ENCODE data around the gene ABL1. TPM values are rescaled to one million over a fixed set of nuclear protein-coding genes. Genes with fewer than 3 reads are reported as not detected.
A peak's percentile ranks its signal among the peaks of the same experiment; 100 is the strongest.

ABL1 gene
- total RNA-seq, 4 donors from 2014 or later = 60.3 to 97.0 (median 79.8) TPM

DNA sequence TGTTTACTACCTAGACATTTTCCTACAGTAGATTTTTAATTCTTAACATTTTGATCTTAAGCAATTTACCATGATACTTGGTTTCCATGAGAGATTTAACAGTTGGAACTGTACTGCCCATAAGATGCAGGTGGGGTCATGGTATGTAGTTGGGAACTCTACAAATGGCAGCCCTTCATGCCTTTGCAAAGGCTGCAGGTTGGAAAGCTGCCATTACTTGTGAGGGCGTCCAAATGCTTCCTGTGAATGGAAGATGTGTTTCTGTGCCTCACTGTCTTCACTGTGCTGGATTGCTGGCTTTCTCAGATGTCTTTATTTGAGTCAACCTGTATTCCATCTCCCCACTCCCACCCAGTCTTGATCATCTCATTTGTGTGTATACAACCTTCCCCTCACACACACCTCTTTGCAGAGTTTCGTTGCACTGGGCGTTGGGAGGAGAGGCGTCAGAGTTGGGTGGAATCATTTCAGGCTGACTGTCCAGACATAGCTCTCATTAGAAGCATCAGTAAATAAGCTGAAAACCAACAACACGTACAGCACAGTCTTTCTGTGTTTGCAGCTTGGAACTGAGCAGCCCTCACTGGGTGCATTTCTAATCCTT, 14.8 kb upstream of the ABL1 start:
- TF ChIP-seq, protein P1, sequence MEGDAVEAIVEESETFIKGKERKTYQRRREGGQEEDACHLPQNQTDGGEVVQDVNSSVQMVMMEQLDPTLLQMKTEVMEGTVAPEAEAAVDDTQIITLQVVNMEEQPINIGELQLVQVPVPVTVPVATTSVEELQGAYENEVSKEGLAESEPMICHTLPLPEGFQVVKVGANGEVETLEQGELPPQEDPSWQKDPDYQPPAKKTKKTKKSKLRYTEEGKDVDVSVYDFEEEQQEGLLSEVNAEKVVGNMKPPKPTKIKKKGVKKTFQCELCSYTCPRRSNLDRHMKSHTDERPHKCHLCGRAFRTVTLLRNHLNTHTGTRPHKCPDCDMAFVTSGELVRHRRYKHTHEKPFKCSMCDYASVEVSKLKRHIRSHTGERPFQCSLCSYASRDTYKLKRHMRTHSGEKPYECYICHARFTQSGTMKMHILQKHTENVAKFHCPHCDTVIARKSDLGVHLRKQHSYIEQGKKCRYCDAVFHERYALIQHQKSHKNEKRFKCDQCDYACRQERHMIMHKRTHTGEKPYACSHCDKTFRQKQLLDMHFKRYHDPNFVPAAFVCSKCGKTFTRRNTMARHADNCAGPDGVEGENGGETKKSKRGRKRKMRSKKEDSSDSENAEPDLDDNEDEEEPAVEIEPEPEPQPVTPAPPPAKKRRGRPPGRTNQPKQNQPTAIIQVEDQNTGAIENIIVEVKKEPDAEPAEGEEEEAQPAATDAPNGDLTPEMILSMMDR (IDR thresholded peaks at IDR 0.05) = no peak
- TF ChIP-seq POLR2A (IDR thresholded peaks at IDR 0.05) = no peak
- Histone ChIP-seq H3K36me3 (no peaks in the 10 kb centered on the region), H3K9me3 (no peaks in the 10 kb centered on the region), H3K27ac (no peak overlapping the region), H3K27me3 (no peaks in the 10 kb centered on the region), H3K4me3 (replicated peaks in 1 of 3) (no peak overlapping the region), H3K4me1 (peaks cover 22 to 38% of the 10 kb centered on the region in 2 donors)
- 76 to 84% methylated on average over 5 of the region's 5 CpGs for WGBS, 2 donors
- no peak for DNase-seq
- intact Hi-C loops (cut with DNase I) = no loop called here

DNA sequence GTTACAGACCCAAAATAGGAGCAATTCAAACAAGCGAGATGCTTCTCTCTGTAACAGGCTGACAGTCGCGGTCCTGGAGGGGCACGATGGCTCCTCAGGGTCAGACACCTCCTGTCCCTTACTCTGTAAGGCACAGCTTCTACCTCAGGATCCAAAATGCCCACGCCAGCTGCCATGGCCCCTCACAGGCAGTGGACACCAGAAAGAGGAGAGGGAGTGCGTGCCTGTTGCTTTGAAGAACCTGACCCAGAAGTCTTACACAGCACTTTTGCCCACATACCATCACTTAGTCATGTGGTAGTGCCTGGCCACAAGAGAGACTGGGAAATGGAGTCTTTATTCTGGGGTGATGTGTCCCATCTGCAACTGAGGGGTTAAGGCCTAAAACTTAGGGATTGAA, 11.6 kb upstream of the ABL1 start:
- H3K4me1 ChIP-seq = peaks cover 24 to 44% of the 10 kb centered on the region in 2 donors
- no peak overlapping the region for H3K4me3 ChIP-seq (replicated peaks in 1 of 3)
- H3K27me3 ChIP-seq = no peaks in the 10 kb centered on the region
- WGBS, 2 donors = 87 to 90% methylated on average over 5 to 6 of the region's 6 CpGs
- H3K9me3 ChIP-seq = no peaks in the 10 kb centered on the region
- no peak for DNase-seq
- no peak for TF ChIP-seq POLR2A (IDR thresholded peaks at IDR 0.05)
- TF ChIP-seq, protein P1 (IDR thresholded peaks at IDR 0.05) = no peak
- no peaks in the 10 kb centered on the region for H3K36me3 ChIP-seq
- peak overlapping the region in 2 of 3 donors; percentile 86 to 88 for H3K27ac ChIP-seq
- intact Hi-C loops (cut with DNase I) = no loop called here

DNA sequence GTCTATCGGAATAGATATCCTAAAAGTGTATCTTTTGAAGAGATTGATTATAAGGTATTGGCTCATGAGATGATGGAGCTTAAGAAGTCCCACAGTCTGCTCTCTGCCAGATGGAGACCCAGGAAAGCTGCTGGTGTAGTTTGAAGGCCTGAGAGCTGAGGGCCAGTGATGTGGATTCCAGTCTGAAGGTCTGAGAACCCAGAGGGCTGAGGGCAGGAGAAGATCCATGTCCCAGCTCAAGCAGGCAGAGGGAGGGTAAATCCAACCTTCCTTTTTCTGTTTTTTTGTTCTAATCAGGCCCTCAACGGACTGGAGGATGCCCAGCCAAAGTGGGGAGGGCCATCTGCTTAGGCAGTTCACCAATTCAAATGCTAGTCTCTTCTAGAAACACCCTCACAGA, 11.0 kb upstream of the ABL1 start:
- Histone ChIP-seq H3K4me1 (peaks cover 24 to 44% of the 10 kb centered on the region in 2 donors), H3K27me3 (no peaks in the 10 kb centered on the region), H3K9me3 (no peaks in the 10 kb centered on the region), H3K36me3 (no peaks in the 10 kb centered on the region), H3K27ac (peak overlapping the region; percentile 66 to 88 (median 86)), H3K4me3 (replicated peaks in 1 of 3) (no peak overlapping the region)
- DNase-seq = no peak
- no peak for TF ChIP-seq POLR2A (IDR thresholded peaks at IDR 0.05)
- TF ChIP-seq, protein P1 (IDR thresholded peaks at IDR 0.05) = no peak
- WGBS, 2 donors = 40 to 48% methylated on average over 2 of the region's 2 CpGs
- intact Hi-C loops (cut with DNase I) = no loop called here

DNA sequence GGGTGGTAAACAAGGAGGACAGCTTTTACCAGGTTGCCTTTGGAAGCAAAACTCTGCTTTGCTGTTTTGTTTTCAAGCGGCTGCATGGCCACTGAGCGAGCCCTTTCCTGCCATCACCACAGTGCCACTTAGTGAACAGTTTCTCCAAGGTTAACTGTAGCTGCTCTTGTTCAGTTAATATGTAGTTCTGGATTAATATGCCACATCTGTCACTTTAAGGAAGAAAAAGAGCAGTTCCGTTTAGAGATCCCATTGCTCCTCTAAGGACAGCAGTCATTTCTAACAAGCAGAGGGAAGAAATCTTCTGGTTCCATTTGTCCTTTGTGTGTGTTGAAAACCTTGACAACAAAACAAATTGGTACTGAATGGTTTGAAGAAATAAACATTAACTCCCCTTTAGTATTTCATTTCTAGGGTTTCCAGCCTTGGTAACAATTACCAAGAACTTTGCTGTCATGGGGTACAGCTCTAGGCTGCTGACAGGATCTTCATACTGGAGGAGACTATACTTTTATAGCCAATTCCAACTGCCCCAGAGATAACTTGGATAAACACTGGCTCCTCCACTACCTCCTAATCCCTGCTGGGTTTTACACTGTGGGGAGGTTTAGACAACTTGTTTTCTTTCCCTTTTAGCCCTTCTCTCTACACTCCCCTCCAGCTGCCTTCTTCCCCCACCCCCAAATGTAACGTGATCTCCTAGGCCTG, 10.3 kb upstream of the ABL1 start:
- DNase-seq = peak; percentile 63 to 64
- 11 to 28% methylated on average over 4 of the region's 4 CpGs for WGBS, 2 donors
- Histone ChIP-seq H3K27me3 (no peaks in the 10 kb centered on the region), H3K27ac (peak overlapping the region; percentile 66 to 88 (median 86)), H3K36me3 (no peaks in the 10 kb centered on the region), H3K9me3 (no peaks in the 10 kb centered on the region), H3K4me1 (peaks cover 24 to 45% of the 10 kb centered on the region in 2 donors), H3K4me3 (replicated peaks in 1 of 3) (no peak overlapping the region)
- TF ChIP-seq, protein P1 (IDR thresholded peaks at IDR 0.05) = no peak
- TF ChIP-seq POLR2A (IDR thresholded peaks at IDR 0.05) = peak in 1 of 2 donors; percentile 47
- intact Hi-C loops (cut with DNase I) = no loop called here

DNA sequence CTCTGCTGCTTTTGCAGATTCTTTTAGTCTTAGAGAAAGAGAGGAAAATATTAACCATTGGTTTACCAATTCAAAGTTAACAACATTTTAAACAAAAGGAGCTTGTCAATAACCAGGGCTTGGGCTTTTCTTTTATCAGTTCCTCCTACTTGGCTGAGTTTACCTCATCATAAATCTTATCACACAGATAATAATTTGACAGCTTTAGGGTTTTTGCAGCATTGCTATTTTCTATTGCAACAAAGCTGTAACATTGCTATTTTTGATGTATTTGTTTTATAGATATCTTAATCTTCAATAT, 9.8 kb upstream of the ABL1 start:
- H3K36me3 ChIP-seq = no peaks in the 10 kb centered on the region

More for the DNA sequence above, 9.8 kb upstream of the ABL1 start:
- Histone ChIP-seq H3K9me3 (no peaks in the 10 kb centered on the region), H3K4me3 (replicated peaks in 1 of 3) (no peak overlapping the region), H3K27ac (peak overlapping the region; percentile 66 to 88 (median 86)), H3K4me1 (peaks cover 24 to 46% of the 10 kb centered on the region in 2 donors), H3K27me3 (no peaks in the 10 kb centered on the region)
- intact Hi-C loops (cut with DNase I) = no loop called here
- no peak for DNase-seq
- no peak for TF ChIP-seq POLR2A (IDR thresholded peaks at IDR 0.05)
